Measurements from ENCODE around the gene GRP. TPM values are rescaled to one million over a fixed set of nuclear protein-coding genes. Genes with fewer than 3 reads are reported as not detected.

GRP gene
- total RNA-seq, 4 donors from 2014 or later, result not detected

DNA sequence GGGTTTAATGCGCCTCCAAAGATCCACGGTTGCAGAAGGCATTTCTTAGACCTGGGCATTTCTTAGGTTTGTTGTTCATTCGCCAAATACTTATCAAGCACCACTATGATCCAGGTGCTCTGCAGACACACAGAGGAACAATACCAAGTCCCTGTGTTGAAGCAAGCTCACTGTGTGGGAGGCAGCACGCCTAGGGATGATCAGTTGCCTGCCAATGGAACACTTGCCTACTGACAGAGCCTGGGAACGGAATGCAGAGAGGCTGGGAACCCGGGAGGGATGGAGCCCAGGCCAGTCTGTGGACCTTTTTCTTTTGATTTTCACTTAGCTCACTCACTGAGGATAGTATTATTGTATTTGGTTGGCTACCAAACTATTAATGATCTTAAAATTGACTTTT is 1.9 kb upstream of the GRP start:
- no peak for TF ChIP-seq POLR2A (IDR thresholded peaks at IDR 0.05)
- no peak for DNase-seq (ENCODE audit: low spot score in 2 of 2)
- WGBS, 2 donors, result 75 to 77% methylated on average over 6 of the region's 6 CpGs
- intact Hi-C loops (cut with DNase I; ENCODE audit: low total_unique reads), result no loop called here
- H3K4me3 ChIP-seq (ENCODE audit: low read depth, poor library complexity, severe bottlenecking), result no peak overlapping the region

DNA sequence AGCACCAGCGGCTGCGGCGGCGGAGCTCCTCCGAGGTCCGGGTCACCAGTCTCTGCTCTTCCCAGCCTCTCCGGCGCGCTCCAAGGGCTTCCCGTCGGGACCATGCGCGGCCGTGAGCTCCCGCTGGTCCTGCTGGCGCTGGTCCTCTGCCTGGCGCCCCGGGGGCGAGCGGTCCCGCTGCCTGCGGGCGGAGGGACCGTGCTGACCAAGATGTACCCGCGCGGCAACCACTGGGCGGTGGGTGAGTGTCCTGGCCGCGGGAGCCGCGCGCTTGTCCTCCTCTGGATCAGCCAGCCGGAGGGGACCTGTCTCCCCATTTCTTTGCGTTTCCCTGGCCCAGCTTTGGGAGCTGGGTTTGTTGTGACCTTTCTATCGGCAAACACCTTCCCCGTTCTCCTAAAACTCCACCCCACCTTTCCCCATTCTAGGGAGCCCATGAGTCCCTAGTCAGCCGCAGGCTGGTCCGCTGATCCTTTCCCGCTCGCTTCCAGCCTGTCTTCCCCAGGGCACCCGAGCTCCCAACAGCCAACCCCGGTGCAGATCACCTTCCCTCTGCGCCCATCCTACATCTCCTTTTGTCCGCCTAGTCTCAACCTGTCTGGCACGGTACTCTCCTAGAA is 316 bp downstream of the GRP start:
- no peak for DNase-seq (ENCODE audit: low spot score in 2 of 2)
- intact Hi-C loops (cut with DNase I; ENCODE audit: low total_unique reads), result no loop called here
- TF ChIP-seq, protein P1, sequence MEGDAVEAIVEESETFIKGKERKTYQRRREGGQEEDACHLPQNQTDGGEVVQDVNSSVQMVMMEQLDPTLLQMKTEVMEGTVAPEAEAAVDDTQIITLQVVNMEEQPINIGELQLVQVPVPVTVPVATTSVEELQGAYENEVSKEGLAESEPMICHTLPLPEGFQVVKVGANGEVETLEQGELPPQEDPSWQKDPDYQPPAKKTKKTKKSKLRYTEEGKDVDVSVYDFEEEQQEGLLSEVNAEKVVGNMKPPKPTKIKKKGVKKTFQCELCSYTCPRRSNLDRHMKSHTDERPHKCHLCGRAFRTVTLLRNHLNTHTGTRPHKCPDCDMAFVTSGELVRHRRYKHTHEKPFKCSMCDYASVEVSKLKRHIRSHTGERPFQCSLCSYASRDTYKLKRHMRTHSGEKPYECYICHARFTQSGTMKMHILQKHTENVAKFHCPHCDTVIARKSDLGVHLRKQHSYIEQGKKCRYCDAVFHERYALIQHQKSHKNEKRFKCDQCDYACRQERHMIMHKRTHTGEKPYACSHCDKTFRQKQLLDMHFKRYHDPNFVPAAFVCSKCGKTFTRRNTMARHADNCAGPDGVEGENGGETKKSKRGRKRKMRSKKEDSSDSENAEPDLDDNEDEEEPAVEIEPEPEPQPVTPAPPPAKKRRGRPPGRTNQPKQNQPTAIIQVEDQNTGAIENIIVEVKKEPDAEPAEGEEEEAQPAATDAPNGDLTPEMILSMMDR (IDR thresholded peaks at IDR 0.05), result no peak
- TF ChIP-seq POLR2A (IDR thresholded peaks at IDR 0.05), result no peak
- no peak overlapping the region for H3K4me3 ChIP-seq (ENCODE audit: low read depth, poor library complexity, severe bottlenecking)
- WGBS, 2 donors, result 1 to 3% methylated on average over 29 of the region's 46 CpGs

DNA sequence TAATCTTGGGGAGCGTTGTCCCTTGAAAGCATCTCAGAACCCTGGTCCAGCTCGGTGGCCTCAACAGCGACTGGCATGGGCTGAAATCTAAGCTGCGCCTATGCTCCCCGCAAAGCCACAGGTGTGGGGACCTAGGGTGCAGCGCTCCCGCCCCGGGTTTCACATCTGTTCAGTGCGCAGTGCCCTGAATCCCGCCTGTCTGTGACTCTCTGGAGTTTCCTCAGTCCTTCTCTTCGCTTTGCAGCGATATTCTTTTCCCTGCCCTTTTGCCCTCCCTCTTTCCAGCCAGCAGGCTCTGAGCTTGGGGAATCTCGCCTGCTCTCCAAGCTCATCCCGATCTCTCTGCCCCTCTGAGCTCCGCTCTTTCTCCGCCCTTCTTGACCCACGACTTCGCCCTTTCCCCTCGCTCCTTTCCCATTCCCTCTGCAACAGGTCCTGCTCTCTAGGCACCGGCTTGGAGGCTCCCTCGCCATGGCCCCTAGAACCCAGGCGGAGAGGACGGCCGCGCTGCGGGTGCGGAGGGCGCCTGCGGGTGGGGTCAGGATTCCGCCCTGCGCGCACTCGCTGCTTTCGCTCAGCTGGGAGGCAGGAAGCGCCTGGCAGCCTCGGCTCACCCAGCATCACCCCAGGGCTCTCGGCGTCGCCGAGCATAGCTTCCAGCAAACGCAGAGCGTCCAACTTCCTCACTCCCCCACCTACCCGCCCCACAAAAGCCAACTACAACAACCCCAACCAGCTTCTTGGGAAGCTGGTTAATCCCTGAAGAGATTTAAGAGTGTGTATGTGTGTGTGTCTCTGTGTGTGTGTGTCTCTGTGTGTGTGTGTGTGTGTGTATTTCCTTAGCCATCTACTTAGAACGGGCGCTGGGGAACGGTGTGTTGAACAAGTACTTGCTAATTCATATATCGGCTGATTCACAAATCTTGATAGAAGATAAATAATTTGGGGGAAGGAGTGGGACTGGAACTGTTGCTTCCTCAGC is 1.1 kb downstream of the GRP start:
- no peak for TF ChIP-seq POLR2A (IDR thresholded peaks at IDR 0.05)
- TF ChIP-seq, protein P1 (IDR thresholded peaks at IDR 0.05), result no peak
- intact Hi-C loops (cut with DNase I; ENCODE audit: low total_unique reads), result no loop called here
- 3 to 4% methylated on average over 46 to 47 of the region's 47 CpGs for WGBS, 2 donors
- no peak for DNase-seq (ENCODE audit: low spot score in 2 of 2)
- peak overlapping the region; percentile 13 for H3K4me3 ChIP-seq (ENCODE audit: low read depth, poor library complexity, severe bottlenecking)

DNA sequence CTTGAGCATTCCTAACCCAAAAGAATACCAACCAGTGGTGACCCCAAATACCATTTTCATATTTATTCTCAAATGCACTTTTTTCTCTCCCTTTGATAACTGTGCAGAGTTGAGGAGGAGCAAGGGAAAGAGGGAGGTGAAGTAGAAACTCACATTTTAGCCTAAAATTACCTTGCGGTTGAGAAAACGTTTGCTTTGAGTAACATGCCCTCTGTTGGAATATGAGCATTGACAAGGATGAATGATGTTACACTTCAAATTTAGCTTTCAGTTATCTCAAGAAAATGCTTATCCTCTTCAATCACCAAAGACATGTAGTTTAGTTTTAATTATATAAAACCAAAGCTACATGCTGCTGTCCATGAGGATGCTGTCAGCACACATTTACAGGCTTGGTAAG is 2.4 kb downstream of the GRP start:
- no peak for DNase-seq (ENCODE audit: low spot score in 2 of 2)
- intact Hi-C loops (cut with DNase I; ENCODE audit: low total_unique reads), result no loop called here
- no peak overlapping the region for H3K4me3 ChIP-seq (ENCODE audit: low read depth, poor library complexity, severe bottlenecking)
- TF ChIP-seq, protein P1 (IDR thresholded peaks at IDR 0.05), result no peak
- TF ChIP-seq POLR2A (IDR thresholded peaks at IDR 0.05), result no peak
- WGBS, 2 donors, result 79 to 82% methylated on average over 2 of the region's 2 CpGs

DNA sequence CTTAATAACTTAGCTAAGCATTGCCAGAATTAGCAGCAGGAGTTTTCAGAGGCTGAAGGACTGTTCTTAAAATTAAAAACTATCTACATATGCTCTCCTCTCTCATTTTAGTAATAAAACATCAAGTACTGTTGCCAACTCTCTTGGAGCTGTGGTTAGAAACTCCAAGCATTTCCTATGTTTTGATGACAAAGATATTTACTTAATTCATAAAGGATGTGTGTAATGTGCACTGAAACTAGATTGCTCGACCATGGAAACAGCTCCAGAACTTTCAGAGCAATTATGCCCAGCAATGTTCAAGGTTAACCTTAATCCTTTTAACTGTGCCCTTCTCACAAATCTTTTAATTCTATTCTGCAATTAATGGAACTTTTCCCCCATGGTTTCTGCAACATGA is 8.4 kb downstream of the GRP start:
- H3K4me3 ChIP-seq (ENCODE audit: low read depth, poor library complexity, severe bottlenecking), result no peak overlapping the region
- 34 to 38% methylated on average over 1 of the region's 1 CpG for WGBS, 2 donors
- TF ChIP-seq, protein P1 (IDR thresholded peaks at IDR 0.05), result no peak
- TF ChIP-seq POLR2A (IDR thresholded peaks at IDR 0.05), result no peak
- intact Hi-C loops (cut with DNase I; ENCODE audit: low total_unique reads), result no loop called here
- no peak for DNase-seq (ENCODE audit: low spot score in 2 of 2)

DNA sequence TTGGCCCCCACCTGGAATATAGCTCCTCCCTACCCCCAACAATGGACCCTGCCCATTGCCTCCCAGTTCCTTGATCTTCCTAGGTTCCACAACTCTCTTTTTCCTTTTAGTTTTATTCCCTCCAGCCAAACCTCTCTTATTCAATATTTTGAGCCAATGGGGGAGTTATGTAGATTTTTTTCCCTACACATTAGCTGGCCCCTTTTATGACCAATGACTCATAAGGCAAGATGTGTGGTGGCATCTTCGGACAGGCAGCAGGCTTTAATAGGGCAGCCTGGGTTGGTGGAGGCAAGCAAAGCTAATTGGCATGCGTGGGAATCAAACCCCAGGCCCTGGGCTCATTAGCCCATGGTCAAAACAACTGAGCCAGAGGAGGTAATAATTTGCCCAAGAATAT is 9.2 kb downstream of the GRP start:
- DNase-seq (ENCODE audit: low spot score in 2 of 2), result no peak
- H3K4me3 ChIP-seq (ENCODE audit: low read depth, poor library complexity, severe bottlenecking), result no peak overlapping the region
- 72 to 79% methylated on average over 2 of the region's 2 CpGs for WGBS, 2 donors
- TF ChIP-seq, protein P1 (IDR thresholded peaks at IDR 0.05), result no peak
- no peak for TF ChIP-seq POLR2A (IDR thresholded peaks at IDR 0.05)
- intact Hi-C loops (cut with DNase I; ENCODE audit: low total_unique reads), result no loop called here
